Femur (tissue), 1 donor: Measurements from ENCODE around the gene ERVFRD-1.

Source experiments
- DNase-seq: peaks from one replicate; pipeline ENCODE4 v3.0.0-alpha.2; 2017

The ERVFRD-1 gene, protein sequence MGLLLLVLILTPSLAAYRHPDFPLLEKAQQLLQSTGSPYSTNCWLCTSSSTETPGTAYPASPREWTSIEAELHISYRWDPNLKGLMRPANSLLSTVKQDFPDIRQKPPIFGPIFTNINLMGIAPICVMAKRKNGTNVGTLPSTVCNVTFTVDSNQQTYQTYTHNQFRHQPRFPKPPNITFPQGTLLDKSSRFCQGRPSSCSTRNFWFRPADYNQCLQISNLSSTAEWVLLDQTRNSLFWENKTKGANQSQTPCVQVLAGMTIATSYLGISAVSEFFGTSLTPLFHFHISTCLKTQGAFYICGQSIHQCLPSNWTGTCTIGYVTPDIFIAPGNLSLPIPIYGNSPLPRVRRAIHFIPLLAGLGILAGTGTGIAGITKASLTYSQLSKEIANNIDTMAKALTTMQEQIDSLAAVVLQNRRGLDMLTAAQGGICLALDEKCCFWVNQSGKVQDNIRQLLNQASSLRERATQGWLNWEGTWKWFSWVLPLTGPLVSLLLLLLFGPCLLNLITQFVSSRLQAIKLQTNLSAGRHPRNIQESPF

DNA sequence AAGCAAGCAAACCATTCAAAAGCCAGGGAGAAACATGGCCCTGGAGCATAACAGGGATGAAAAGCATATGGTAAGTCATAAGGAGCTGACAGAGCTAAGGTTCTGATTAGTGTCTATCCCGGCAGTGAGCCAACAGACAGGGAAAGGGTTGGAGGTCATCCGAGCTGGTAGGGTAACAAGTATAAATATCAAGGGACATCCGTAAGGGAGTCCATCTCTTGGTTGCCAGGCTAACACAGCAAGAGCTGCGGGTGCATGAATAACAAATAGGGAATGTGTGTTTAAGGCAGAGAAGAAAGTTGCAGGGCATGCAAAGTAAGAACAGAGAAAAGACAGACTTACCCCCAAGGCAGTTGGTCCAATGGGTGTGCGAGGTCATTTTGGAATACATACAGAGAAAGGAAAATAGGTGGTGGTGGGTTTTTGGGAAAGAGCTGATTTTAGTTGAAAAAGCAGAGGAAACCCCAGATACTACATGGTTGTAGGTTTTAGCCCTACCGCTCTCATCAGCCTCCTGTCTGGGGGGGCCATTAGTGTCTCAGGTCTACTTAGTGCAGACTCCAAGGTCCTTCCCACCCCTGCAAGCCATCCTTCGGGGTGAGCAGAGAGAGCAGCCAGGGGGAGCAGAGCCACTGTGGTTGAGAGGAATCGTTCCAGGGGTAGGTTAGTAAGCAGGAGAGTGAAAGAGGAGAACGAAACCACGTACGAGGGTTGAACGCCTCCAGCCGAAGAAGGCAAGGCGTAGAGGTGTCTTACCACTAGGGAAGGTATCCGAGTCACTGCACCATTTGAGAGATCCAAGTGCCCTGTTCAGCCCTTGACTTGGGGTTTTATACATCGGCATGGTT, at the start of gene ERVFRD-1:
Gene ERVFRD-1 (minus strand): TSS at position 805 of the 848 bp plus-strand sequence. CDS start 6,415 bp downstream, outside the sequence.
- no peak for DNase-seq

DNA sequence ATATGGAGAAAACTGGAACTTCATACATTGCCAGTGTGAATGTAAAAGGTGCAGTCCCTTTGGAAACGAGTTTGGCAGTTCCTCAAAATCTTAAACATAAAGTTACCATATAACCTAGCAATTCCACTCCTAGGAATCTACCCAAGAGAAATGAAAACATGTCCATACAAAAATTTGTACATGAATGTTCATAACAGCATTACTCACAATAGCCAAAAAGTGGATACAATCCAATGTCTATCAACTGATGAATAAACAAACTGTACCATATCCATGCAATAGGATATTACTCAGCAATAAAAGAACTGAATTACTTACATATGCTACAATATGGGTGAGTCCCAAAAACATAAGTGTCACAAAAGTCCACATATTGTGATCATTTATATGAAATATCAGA, 48.7 kb upstream of the ERVFRD-1 start:
- no peak for DNase-seq

DNA sequence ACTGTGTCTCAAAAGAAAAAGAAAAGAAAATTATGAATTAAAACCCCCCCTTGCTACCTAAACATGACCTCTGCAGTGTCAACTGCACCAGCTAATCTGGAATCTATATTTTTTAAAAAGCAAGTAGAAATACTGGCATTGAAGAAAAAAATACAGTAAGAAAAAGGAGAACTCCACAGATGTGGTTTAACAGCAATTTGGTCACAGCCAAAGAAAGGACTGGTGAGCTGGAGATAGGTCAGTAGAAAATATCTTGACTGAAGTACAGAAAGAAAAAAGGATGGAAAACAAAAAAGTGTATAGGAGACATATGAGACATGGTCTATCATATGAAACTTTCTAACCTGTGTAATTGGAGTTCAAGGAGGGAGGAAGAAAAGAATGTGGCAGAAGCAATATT, 44.1 kb upstream of the ERVFRD-1 start:
- no peak for DNase-seq

DNA sequence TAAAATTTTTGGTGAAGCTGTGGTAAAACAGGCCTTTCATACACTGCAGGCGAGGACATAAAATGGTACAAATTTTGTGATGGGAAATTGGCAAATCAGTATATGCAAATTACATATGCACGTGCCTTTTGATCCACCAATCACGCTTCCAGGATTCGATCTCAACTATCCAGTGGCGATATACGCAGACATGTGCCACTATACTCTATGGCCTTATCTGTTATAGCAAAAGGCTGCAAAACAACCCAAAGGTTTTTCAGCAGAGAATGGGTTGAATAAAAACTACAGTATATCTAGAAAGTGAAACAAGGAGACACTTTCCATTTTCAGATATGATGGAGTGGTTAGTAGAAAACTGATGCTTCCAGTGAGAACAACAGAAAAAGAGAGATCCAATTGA, 41.9 kb upstream of the ERVFRD-1 start:
- no peak for DNase-seq

DNA sequence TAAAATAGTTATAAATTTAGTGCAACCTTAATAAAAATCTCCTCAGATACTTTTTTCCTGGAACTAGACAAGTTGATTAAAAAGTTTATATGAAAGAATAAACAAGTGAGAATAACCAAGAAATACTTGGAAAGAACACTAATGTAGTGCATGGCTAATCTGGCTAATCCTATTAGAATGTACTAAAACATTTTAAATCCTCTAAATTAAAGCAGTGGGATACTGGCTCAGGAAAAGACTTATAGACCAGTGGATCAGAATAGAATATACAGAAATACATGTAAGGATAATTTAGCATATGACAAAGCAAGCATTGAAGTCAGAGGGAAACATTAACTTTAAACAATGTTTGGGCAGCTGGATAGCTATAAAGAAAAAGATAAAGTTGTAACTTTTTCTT, 41.1 kb upstream of the ERVFRD-1 start:
- no peak for DNase-seq

DNA sequence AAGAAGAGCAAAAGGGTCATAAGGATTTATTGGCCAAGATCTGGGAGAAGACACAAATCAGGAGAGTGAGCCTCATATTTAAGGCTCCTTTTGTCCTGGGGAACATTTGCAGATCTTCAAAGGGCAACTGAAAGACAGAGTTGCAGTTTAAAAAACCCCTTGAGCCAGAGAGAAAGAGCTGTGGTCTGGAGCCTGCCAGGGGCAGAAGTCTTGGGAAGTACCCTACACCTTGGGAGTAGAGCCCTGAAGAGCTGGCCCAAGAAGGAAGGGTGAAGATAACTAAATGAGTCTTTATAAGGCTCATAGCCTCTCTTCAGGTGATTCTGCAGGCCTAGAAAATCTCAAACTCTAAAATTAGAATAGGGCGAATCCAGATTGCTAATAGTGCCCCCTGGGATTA, 40.0 kb upstream of the ERVFRD-1 start:
- no peak for DNase-seq

DNA sequence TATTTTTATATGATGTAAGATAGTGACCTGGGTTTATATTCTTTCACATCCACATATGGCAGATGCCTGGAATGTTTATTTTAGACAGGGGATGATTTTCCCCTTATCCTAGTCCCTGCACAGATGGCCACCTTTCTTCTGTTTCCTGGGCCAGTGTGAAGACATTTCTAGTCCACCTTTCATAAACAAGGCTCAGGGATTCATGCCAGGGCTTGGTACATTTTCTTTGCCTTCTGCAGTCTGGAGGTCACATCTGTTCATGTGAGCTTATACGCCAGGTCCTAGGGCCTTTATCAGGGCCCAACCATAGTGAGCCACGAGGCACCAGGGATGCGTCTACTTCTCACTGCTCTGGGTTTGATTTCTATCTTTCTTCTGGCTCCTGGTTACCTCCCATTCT, 38.0 kb upstream of the ERVFRD-1 start:
- no peak for DNase-seq

DNA sequence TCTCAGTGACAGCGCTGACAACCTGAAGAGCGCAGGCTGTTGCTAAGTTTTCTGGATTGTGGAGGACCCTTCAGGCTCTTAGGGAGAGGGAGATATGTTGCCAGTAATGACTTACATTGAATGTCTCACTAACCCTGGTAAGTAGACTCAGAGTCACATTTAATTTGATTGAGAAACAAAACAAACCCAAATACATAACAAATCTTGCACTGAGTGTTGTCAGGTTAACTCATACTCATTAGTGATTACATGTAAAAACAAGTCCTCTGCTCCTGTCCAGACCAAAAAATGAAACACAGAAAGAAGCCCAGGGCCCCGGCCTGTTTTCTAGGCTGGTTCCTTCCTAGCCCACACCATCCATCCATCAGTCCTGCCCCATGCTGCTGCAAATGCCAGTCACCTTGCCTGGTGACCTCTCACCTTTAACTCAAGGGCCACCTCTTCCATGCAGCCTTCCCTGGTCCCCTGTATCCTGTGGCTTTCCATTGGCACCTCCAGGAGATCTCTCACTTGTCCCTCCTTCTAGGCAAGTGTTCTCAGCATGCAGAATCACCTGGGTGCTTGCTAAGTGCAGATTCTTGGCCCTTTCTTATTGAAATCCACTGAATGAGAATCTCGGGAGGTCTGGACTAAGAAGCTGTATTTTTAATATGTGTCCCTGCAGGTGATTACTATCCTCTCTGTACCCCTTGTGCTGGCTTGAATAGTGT, 34.7 kb upstream of the ERVFRD-1 start:
- no peak for DNase-seq

DNA sequence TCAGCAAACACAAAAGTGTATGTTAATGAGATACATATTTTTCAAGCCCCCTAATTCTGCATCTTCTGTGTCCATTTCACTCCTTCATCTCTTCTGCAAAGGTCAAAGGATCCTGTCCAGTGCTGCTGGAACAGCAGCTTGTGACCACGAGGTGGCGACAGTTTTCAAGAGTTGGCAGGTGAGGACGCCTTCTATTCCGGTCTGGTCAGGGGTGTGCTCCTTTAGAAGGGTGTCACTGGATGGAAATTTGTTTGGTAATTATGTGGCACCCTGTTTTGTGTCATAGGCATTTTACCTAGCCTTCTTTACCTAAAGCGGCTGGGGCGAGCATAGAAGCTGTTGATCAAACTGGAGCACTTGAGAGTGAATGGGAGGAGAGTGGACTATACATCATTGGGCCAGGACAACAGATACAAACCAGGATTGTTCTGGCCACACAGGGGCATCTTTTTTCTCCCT, 32.9 kb upstream of the ERVFRD-1 start:
- peak; percentile 81 for DNase-seq

DNA sequence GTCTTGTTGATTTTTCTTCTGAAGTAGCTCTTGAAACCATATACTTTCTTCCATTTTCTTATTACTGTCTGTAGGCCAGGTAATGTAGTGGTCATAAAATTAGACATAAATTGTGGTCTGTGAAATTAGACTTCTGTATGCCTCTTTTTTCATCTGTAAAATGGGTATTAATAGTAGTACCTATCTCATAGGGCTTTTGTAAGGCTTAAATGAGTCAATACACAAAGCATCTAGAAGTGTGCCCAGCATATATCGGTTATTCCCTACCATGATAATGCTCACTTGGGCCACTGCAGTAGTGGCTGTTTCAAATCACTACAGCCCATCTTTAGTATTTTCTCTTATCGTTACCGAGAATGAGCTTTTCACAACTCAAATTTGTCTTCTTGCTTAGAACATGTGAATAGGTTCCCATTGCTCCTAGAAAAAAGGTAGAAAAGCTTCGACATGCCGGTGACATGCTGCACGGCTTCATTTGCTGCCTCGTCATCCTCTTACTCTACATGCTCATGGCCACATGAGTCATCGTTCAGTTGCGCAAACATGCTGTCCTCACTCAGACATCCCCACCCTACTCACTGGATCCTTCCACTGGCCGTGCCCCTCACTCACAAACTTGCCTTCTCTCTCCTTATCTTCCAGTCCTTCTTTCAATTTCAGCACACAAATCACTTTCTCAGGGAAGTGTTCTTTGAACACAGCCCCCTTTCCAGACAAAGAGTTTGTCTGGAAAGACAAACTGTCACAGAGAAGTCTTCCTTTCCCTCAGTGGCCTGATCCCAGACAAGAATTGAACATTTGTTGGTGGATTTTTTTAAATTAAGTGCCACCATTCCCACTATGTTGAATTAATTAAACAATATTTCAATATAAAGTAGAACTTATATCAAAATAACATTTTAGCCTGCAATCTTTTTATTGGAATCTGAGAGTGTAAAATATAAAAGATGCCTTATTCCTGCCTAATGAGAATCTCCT, 32.2 kb upstream of the ERVFRD-1 start:
- peak; percentile 47 for DNase-seq

DNA sequence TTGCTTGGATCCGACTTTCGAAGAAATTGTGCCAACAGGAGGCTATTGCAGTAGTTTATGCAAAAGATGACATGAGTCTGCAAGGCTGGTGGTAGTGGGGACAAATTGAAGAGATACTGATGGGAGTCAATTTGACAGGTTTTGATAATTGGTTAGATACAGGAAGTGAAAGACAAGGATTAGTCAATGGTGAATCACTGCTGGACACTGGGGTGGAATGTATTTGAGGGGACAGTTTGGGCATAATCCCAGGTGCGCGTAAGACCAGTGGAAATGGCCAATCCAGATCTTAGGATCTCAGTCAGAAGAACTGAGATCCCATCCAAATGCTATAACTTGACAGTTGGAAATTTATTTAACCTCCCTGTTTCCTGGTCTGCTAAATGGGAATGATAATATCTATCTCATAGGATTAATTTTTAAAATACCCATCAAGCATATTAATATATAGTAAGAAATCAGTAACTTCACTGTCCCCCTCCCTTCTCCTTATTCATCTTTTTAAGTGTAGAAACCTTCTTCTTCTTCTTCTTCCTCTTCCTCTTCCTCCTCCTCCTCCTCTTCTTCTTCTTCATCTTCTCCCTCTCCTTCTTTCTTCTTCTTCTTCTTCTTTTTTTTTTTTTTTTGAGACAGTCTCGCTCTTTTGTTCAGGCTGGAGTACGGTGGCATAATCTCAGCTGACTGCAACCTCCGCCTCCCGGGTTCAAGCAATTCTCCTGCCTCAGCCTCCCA, 30.9 kb upstream of the ERVFRD-1 start:
- no peak for DNase-seq

DNA sequence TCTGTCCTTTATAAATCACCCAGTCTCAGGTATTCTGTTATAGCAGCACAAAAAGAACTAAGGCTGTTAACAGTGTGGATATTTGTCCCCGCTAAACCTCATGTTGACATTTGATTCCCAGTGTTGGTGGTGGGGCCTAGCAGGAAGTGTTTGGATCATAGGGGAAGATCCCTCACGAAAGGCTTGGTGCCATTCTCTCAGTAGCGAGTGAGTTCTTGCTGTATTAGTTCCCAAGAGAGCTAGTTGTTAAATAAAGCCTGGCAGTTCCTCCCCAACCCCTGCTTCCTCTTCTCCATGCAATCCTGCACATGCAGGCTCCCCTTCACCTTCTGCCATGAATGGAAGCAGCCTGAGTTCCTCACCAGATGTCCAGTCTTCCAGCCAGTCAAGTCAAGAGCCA, 29.8 kb upstream of the ERVFRD-1 start:
- no peak for DNase-seq

DNA sequence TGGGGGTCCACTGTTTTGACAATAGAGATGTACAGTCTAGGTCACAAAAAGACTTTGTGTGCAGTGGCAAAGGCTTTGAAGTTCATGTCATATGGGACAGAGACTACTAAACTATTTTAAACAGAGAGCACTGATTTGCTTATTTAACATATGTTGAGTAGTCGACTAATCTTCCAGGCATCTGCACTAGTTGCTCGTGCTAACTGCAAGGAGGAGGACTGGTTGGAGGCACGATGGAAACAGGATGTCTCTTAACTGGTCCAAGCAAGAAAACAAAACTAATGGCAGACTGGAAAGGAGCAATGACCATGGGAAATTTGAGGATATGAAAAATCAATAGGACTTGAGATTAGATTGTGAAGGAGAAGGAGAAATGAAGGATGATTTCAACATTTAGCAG, 28.5 kb upstream of the ERVFRD-1 start:
- DNase-seq: no peak

DNA sequence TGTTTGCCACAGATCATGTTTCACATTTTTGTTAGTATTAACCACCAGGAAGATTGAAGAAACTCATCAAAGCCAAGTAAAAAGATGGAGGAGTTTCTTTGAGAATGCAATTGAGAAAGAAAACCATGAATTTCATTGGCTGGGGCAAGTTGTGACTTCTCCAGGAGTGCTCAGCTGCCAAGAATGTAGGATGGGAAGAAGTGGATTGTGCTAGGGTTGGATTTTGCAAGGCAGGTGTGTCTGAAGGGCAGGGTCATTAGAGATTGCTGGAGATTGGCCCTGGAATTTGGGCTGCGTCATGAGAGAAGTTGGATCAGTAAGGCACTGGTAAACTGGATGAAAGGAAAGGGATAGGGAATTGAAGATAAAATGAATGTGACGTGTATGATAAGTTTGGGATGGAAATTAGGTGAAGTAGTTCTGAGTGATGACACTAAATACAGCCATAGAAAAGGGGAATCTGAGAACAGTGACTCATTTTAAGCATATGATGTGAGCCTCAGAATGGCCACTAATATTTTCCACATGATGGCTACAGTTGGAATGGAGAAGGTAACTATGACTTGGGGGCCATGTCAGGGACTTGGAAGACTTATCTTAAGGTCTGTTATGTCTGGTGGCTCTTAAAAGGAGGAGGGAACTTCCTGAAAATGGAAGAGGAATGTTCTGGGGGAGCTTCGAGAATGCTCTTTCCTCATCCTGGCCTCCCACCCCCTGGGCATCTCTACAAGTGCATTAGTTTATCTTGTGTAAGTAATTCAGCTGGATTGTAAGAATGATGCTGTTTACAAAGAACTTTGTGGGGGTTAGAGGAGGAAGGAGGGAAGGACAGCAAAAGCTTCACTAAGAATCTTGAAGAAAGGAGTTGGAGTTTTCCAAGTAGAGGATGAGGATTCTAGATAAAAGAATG, 27.8 kb upstream of the ERVFRD-1 start:
- DNase-seq: no peak

DNA sequence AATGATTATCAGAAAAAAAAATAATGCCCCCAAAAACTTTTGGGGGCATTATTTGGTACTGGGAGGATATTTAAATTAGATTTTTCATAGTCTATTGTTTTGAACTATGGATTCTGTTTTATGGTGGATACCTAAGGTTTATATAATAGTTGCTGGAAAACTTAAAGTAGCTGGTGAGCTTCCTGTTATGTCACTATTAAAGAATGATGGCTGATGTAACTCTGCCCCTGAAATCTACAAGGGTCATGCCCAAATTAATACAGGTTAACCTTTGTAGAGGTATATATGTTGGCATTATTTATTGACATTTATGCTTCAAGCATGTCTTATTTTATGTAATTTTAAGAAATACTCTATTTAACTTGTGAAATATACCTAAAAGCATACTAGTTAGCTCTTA, 25.3 kb upstream of the ERVFRD-1 start:
- no peak for DNase-seq

DNA sequence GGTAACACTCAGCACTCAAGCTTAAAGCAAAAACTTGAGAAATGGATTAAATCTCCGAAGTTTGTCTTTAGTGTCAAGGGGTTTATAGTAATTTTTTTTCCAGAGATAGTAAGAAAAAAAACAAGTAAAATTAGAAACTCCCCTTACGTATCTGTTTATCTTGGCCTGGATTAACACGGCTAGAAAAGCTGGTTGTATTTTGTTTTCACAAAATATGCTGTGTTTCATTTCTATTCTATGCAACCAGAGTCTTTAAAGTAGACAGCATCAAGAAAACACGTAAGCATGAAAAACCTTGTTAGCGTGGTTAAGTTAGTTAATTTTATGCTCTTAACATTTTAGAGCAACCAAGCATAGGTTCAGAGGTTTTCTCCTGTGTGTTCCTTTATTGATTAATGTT, 21.8 kb upstream of the ERVFRD-1 start:
- no peak for DNase-seq

DNA sequence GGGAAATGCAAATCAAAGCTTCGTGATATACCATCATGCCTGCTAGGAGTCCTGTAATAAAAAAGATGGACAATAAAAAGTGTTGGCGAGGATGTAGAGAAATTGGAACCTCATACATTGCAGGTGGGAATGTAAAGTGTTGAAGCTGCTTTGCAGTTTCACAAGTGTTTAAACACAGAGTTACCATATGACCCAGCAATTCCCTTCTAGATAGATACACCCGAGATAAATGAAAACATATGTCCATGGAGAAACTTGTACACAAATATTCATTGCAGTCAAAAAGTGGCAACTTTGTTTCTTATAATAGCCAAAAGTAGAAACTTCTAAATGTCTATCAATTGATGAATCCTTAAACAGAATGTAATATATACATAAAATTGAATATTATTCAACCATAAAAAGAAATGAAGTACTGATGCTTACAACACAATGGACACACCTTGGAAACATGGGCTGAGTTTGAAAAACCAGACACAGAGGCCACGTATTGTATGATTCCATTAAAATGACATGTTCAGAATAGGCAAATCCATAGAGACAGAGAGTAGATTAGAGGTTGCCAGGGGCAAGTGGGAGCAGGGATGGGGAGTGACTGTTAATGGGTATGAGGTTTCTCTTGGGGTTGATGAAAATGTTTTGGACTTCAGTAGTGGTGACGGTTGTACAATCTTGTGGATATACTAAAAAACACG, 20.8 kb upstream of the ERVFRD-1 start:
- no peak for DNase-seq

DNA sequence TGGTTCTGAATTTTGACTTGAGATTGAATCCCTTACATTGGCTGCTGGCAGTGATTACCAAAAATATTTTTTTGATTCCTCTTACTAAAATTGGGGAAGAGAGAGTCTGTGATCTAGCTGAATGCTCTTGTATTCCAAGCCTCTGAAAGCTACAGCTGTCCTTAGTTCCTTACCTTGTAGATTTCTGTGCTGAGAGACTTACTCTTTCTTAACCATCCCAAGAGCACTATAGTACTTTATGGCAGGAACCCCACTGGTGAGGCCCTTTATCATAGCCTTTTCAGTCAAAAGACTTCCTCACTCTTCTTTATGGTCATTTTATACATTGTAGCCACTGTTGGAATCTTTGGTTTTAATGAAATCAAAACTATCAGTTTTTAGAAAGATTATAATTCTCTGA, 19.1 kb upstream of the ERVFRD-1 start:
- no peak for DNase-seq

DNA sequence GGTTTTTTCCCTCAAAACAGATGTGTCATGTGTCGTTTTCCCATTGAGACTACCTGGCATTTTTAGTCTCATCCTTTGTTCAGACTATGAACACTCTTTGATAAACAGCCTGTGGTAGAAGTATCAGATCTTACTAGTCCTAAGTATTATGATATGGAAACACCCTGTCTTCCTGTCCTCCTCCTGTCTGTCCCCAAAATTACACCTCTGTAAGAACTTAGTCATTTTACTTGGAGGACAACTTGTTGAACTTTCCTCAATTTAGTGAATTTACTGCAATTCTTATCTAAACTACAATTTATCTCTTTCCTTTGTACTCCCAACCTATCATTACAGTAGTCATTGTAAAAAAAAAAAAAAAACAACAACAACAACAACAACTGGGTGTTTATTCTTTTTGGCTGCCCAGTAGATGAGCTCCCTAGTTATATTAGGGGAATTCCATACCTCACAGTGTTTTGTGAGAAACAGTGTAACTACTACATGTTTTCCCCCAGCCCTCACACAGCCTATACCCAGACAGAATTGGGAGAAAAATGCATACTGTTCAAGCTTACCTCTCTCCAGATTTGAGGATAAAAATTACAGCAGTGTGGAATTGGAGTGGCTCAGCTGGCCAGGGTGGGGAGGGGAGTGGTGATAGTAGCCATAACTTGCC, 18.5 kb upstream of the ERVFRD-1 start:
- DNase-seq: no peak
